H1 (cell line): Measurements from ENCODE around the gene MATR3.

Source experiments
- CEBPB ChIP-seq: IDR thresholded peaks from 2 replicates; pipeline ENCODE4 v1.6.1; 2012; ENCODE audit warnings: low read depth, low read length
- CREB1 ChIP-seq: IDR thresholded peaks from 2 replicates; pipeline ENCODE4 v1.6.1; 2012; ENCODE audit warnings: inconsistent platforms
- EZH2 ChIP-seq: fragments of 200-600 bp; sonication (generic); IDR thresholded peaks from 2 replicates; pipeline ENCODE4 v1.7.1; 2012; ENCODE audit warnings: low read depth, mild to moderate bottlenecking, moderate library complexity, low read length, inconsistent platforms; ENCODE audit not compliant: severe bottlenecking
- GTF2F1 ChIP-seq: IDR thresholded peaks from 2 replicates; pipeline ENCODE4 v1.6.1; 2012; ENCODE audit warnings: low read depth, low read length, improper control_type of control experiment, borderline replicate concordance
- HDAC6 ChIP-seq: IDR thresholded peaks from one replicate; pipeline ENCODE4 v1.7.1; 2012; ENCODE audit warnings: low read depth, mild to moderate bottlenecking, inconsistent platforms, low read length, moderate library complexity
- POLR2A ChIP-seq, 2 experiments: IDR thresholded peaks; 1 replicate in 1 of 2; 2 replicates in 1 of 2; pipeline ENCODE4 v1.6.1; 2011; ENCODE audit warnings: low read depth in 2 of 2, low read length in 2 of 2, mild to moderate bottlenecking in 2 of 2; ENCODE audit errors: control extremely low read depth in 1 of 2
- POLR2AphosphoS5 ChIP-seq: IDR thresholded peaks from 2 replicates; pipeline ENCODE4 v1.6.1; 2011; ENCODE audit warnings: low read depth, low read length
- TAF1 ChIP-seq: IDR thresholded peaks from 2 replicates; pipeline ENCODE4 v1.6.1; 2011; ENCODE audit warnings: mild to moderate bottlenecking, low read depth, low read length
- YY1 ChIP-seq: IDR thresholded peaks from 2 replicates; pipeline ENCODE4 v1.6.1; 2011; ENCODE audit warnings: low read depth, mild to moderate bottlenecking, low read length
- TF ChIP-seq, protein P1 (sequence below): IDR thresholded peaks from 2 replicates; pipeline ENCODE4 v1.6.1; 2012; ENCODE audit warnings: inconsistent platforms
- TF ChIP-seq, protein P2 (sequence below), 3 experiments: IDR thresholded peaks; 1 replicate in 2 of 3; 2 replicates in 1 of 3; pipeline versions ENCODE4 v1.5.1 to v1.6.1; 2011; ENCODE audit warnings: low read length in 3 of 3, mild to moderate bottlenecking in 3 of 3, inconsistent platforms in 2 of 3, low read depth in 1 of 3, moderate library complexity in 1 of 3; ENCODE audit not compliant: insufficient read depth in 1 of 3; ENCODE audit errors: control extremely low read depth in 1 of 3

- TF ChIP-seq, protein P1, sequence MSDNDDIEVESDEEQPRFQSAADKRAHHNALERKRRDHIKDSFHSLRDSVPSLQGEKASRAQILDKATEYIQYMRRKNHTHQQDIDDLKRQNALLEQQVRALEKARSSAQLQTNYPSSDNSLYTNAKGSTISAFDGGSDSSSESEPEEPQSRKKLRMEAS, result no peak
- TF ChIP-seq YY1 (no peak), TAF1 (no peak), POLR2AphosphoS5 (no peak), POLR2A (IDR thresholded peaks at IDR 0.05; ENCODE audit: control extremely low read depth in 1 of 2, low read depth in 2 of 2, low read length in 2 of 2) (no peak), CEBPB (no peak), EZH2 (no peak), CREB1 (no peak), HDAC6 (no peak), GTF2F1 (no peak)
- TF ChIP-seq, protein P2, sequence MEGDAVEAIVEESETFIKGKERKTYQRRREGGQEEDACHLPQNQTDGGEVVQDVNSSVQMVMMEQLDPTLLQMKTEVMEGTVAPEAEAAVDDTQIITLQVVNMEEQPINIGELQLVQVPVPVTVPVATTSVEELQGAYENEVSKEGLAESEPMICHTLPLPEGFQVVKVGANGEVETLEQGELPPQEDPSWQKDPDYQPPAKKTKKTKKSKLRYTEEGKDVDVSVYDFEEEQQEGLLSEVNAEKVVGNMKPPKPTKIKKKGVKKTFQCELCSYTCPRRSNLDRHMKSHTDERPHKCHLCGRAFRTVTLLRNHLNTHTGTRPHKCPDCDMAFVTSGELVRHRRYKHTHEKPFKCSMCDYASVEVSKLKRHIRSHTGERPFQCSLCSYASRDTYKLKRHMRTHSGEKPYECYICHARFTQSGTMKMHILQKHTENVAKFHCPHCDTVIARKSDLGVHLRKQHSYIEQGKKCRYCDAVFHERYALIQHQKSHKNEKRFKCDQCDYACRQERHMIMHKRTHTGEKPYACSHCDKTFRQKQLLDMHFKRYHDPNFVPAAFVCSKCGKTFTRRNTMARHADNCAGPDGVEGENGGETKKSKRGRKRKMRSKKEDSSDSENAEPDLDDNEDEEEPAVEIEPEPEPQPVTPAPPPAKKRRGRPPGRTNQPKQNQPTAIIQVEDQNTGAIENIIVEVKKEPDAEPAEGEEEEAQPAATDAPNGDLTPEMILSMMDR (IDR thresholded peaks at IDR 0.05; ENCODE audit: control extremely low read depth in 1 of 3, insufficient read depth in 1 of 3, low read depth in 1 of 3, low read length in 3 of 3), result no peak
Observed at GRCh38 chr5:139272471-139273321, 20.8 kb upstream of the MATR3 start.
